Mesangial cell (primary cell): ENCODE data around the gene TARS2. TPM values are rescaled to one million over a fixed set of nuclear protein-coding genes. Genes with fewer than 3 reads are reported as not detected.

Experiments used
- total RNA-seq: library from RNA; depleted of rRNA; stranded (reverse); fragments of >200 nt; gene quantifications from 2 replicates; pipeline ENCODE4 v1.2.3, GENCODE V29; 2015

Gene TARS2
- 20.5 and 20.7 TPM in 2 replicates for total RNA-seq

GRCh38 chr1:150486966-150487762, at the start of gene TARS2:
Gene TARS2 (plus strand): TSS chr1:150487419. CDS start chr1:150487451, 32 bp downstream.

DNA sequence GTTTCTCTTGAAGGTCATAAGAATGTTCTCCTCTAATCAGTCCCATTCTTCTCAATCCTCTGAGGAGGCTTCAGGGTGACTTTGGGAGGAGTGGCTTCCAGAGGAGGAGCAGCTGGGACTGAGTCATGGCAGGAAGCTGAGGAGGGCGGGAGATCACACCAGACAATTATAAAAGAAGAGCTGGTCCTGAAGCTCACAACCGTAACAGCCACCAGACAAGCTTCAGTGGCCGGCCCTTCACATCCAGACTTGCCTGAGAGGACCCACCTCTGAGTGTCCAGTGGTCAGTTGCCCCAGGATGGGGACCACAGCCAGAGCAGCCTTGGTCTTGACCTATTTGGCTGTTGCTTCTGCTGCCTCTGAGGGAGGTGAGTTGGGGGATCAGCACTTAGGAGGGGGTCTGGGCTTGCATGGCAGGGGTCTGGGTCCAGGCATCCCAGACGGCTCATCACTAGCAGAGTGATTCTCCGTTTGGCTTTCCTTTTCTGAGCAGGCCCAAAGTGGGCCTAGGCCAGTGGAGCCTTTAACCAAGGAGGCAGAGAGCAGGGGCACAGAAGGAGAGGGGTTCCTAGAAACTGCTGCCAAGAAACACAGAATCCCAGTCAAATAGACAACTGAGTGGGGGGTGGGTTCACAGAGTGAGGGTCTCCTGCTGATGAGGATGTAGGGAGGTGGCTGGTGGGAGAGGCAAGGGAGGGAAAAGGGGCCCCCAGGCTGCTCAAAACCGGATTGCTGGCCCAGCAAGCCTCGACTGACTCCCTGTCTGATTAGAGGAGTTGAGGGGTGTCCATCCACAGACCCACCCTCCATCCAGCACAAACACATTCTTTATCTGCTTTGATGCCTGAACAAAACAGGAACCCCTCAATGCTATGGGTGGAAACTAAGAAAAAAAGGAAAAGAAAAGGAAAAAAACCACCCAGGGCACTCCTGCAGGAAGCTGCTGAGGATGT, 21.0 kb downstream of the TARS2 start, which contains the start of gene ECM1:
TSS of gene ECM1 (plus strand) at position 198 of the 953 bp plus-strand sequence. CDS start at position 299, 101 bp downstream.

DNA sequence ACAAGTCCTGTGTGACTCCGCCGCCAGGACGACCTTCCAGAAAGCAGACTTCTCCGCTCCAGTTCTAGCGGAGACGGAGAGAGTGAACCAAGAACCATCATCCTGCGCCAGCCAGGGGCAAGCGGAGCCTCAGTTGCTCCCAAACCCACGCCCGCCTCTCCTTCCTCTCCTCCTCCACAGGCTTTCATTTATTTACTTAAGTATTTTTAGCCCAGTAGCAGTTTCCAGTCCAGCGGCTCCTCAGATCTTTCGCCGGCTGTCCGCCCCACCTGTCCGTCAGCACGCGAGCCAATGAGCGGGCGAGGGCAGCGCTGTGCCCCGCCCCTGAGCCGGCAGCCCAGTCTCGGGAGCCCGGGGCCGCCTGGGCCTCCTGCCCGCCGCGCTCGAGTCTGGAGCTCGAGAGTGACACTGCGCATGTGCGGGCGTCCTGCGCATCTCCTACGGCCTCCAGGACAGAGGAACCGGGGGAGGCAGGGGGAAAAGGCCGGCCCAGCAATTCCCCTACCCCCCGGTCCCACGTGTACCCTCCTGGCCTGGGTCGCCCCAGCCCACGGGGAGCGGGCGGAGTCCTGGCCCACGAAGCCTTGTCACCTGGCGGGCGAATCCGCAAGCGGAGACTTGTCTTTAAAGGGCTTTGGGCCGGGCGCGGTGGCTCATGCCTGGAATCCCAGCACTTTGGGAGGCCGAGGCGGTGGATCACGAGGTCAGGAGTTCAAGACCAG, 28.3 kb downstream of the TARS2 start, which contains the start of gene FALEC:
TSS of gene FALEC (plus strand) at position 425 of the 722 bp plus-strand sequence.

DNA sequence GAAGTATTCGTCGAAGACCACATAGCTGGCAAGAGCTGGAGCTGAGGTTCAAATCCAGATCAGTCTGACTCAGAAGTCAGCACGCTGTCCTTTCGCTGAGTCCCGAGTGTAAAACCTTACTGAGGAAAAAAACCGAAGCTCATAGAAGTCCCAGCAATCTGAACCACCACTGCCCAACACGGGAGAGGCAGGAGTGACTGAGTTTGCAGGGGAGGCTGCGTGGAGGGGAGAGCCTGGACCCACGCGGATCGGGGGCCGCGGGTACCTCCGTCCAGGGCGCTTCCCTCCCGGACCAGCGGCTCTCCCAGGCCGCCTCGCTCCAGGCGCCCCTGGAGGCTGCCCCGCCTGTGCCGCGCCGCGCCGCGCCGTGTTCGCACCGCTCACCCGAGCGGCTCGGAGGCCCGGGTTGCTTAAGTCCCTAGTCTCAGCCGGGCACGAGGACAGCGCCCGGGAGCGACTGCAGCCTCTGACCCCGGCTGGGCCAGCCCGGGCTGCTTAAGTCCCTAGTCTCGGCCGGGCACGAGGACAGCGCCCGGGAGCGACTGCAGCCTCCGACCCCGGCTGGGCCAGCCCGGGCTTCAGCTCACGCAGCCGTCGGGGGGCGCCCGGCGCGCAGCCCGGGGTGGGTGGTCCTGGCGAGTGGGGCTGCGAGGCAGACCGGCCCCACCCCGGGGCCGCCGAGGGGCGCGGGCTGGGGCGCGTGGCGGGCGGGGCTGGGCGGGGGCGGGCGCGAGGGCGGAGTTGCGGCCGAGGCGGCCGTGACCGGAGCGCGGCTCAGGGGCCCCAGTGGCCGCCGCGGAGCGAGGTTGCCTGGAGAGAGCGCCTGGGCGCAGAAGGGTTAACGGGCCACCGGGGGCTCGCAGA, 61.6 kb downstream of the TARS2 start, which contains the start of gene ADAMTSL4:
TSS of gene ADAMTSL4 (plus strand) at position 777 of the 864 bp plus-strand sequence. CDS start 2,881 bp downstream, outside the sequence.

Other genes starting within 250 kb of the TARS2 start
- gene CA14, start 229.6 kb upstream of the TARS2 start, total RNA-seq, result not detected in 2 replicates
- gene APH1A, start 218.4 kb upstream of the TARS2 start, total RNA-seq, result 109 and 126 TPM in 2 replicates
- gene C1orf54, start 214.6 kb upstream of the TARS2 start, total RNA-seq, result 1.5 and 2.4 TPM in 2 replicates
- 0.81 and 4.9 TPM in 2 replicates for gene CIART, start 204.9 kb upstream of the TARS2 start, total RNA-seq
- gene MRPS21, start 193.6 kb upstream of the TARS2 start, total RNA-seq, result 37.9 and 43.8 TPM in 2 replicates
- 16.0 and 21.3 TPM in 2 replicates for gene PRPF3, start 165.9 kb upstream of the TARS2 start, total RNA-seq
- 9.3 and 14.5 TPM in 2 replicates for gene RPRD2, start 123.3 kb upstream of the TARS2 start, total RNA-seq
- gene ECM1, start 20.7 kb downstream of the TARS2 start, total RNA-seq, result 9.1 and 20.5 TPM in 2 replicates
- 0.49 TPM in 1 of 2 replicates, not detected in the other for gene FALEC, start 28.3 kb downstream of the TARS2 start, total RNA-seq
- gene ADAMTSL4, start 62.0 kb downstream of the TARS2 start, total RNA-seq, result 0.98 and 5.8 TPM in 2 replicates
- gene MCL1, start 92.2 kb downstream of the TARS2 start, total RNA-seq, result 111 and 146 TPM in 2 replicates
- gene ENSA, start 142.2 kb downstream of the TARS2 start, total RNA-seq, result 83.4 and 138 TPM in 2 replicates
- 13.2 and 13.5 TPM in 2 replicates for gene GOLPH3L, start 209.7 kb downstream of the TARS2 start, total RNA-seq
- gene HORMAD1, start 233.5 kb downstream of the TARS2 start, total RNA-seq, result not detected in 2 replicates